Body of pancreas (tissue), 4 donors: ENCODE data around the gene CADPS.

Source experiments
- CTCF ChIP-seq, 7 experiments: fragments of 450-650 bp in 4 of 7; fragments of 200-600 bp in 3 of 7; sonication (generic) in 3 of 7; IDR thresholded peaks; one replicate each; pipeline ENCODE4 v1.5.1; 2016 to 2019; ENCODE audit warnings: antibody characterized with exemption in 7 of 7
- POLR2A ChIP-seq, 3 donors: fragments of 450-650 bp; IDR thresholded peaks; one replicate each; pipeline ENCODE4 v1.6.1; 2016; ENCODE audit warnings: antibody characterized with exemption in 3 of 3, mild to moderate bottlenecking in 2 of 3

- TF ChIP-seq POLR2A (IDR thresholded peaks at IDR 0.05): no peak
- TF ChIP-seq CTCF (IDR thresholded peaks at IDR 0.05): no peak
Observed at GRCh38 chr3:62439978-62440377, 435.2 kb downstream of the CADPS start.
